ENCODE results near the gene DEAF1.

DNA sequence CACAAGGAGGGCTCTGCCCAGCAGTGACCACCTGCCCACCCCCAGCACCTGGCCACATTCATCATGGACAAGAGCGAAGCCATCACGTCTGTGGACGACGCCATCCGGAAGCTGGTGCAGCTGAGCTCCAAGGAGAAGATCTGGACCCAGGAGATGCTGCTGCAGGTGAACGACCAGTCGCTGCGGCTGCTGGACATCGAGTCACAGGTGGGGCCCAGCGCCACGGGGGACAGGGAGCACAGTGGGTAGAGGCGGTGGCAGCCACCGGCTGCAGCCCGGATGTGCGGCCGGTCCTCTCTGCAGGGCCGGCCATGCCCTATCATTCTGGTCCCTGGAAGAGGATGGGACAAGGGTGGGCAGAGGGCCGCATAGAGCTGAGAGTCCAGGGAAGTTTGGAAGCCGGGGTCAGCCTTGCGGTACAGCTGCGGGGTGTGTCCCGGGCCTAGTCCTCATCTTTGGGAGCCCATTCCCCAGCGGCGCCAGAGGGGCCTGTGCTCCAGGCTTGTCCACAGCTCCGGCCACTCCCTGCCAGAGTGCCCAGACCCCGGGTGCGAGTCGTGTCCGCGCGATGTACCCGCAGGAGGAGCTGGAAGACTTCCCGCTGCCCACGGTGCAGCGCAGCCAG is 25.1 kb upstream of the DEAF1 start:
- TF ChIP-seq, protein P1, sequence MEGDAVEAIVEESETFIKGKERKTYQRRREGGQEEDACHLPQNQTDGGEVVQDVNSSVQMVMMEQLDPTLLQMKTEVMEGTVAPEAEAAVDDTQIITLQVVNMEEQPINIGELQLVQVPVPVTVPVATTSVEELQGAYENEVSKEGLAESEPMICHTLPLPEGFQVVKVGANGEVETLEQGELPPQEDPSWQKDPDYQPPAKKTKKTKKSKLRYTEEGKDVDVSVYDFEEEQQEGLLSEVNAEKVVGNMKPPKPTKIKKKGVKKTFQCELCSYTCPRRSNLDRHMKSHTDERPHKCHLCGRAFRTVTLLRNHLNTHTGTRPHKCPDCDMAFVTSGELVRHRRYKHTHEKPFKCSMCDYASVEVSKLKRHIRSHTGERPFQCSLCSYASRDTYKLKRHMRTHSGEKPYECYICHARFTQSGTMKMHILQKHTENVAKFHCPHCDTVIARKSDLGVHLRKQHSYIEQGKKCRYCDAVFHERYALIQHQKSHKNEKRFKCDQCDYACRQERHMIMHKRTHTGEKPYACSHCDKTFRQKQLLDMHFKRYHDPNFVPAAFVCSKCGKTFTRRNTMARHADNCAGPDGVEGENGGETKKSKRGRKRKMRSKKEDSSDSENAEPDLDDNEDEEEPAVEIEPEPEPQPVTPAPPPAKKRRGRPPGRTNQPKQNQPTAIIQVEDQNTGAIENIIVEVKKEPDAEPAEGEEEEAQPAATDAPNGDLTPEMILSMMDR (conservative IDR thresholded peaks at IDR 0.05; ENCODE audit: low read length) = no peak
- no peak for TF ChIP-seq EZH2phosphoT487 (IDR thresholded peaks at IDR 0.05; ENCODE audit: borderline replicate concordance)
